Neural cell (in vitro differentiated cells): ENCODE data around the gene KRT222. TPM values are rescaled to one million over a fixed set of nuclear protein-coding genes. Genes with fewer than 3 reads are reported as not detected.

Experiments used
- H2AFZ ChIP-seq: fragments of 200-600, 300-800 bp; sonication (generic), shearing (Covaris generic); 2 replicates; pipeline ENCODE4 v1.6.0; 2014; ENCODE audit warnings: low read depth, mild to moderate bottlenecking, antibody characterized with exemption, low read length, moderate library complexity
- H3F3A ChIP-seq: fragments of 200-600 bp; shearing (Covaris generic); 2 replicates; pipeline ENCODE4 v1.6.1; 2016; ENCODE audit warnings: mild to moderate bottlenecking, moderate library complexity, mixed read lengths, antibody characterized with exemption, low read length; ENCODE audit not compliant: insufficient read depth, poor library complexity, severe bottlenecking
- H3K27ac ChIP-seq: fragments of 200-600, 300-800 bp; sonication (generic), shearing (Covaris generic); 2 replicates; pipeline ENCODE4 v1.5.1; 2014; ENCODE audit warnings: mild to moderate bottlenecking, low read length, moderate library complexity
- H3K27me3 ChIP-seq: fragments of 300-800, 200-600 bp; sonication (generic), shearing (Covaris generic); 2 replicates; pipeline ENCODE4 v1.6.0; 2014; ENCODE audit warnings: mild to moderate bottlenecking, low read depth, low read length, moderate library complexity; ENCODE audit not compliant: insufficient read depth
- H3K36me3 ChIP-seq: fragments of 300-800, 200-600 bp; sonication (generic), shearing (Covaris generic); 2 replicates; pipeline ENCODE4 v1.5.1; 2014; ENCODE audit warnings: mild to moderate bottlenecking, antibody characterized with exemption, low read length, moderate library complexity; ENCODE audit not compliant: insufficient read depth
- H3K4me2 ChIP-seq: fragments of 300-800, 200-600 bp; sonication (generic), shearing (Covaris generic); 2 replicates; pipeline ENCODE4 v1.6.0; 2014; ENCODE audit warnings: mild to moderate bottlenecking, low read length
- H3K4me3 ChIP-seq: fragments of 300-800, 200-600 bp; sonication (generic), shearing (Covaris generic); 2 replicates; pipeline ENCODE4 v1.5.1; 2014; ENCODE audit warnings: mild to moderate bottlenecking, low read length, moderate library complexity
- H3K79me2 ChIP-seq: fragments of 200-600 bp; shearing (Covaris generic); replicated peaks from 2 replicates; pipeline ENCODE4 v1.6.0; 2014; ENCODE audit warnings: mild to moderate bottlenecking, low read length, moderate library complexity; ENCODE audit not compliant: insufficient read depth
- H3K9ac ChIP-seq: fragments of 300-800, 200-600 bp; sonication (generic), shearing (Covaris generic); 2 replicates; pipeline ENCODE4 v1.6.1; 2016; ENCODE audit warnings: mild to moderate bottlenecking, low read length, mixed read lengths
- H3K9me2 ChIP-seq: fragments of 200-600 bp; shearing (Covaris generic); 2 replicates; pipeline ENCODE4 v1.6.1; 2016; ENCODE audit warnings: mild to moderate bottlenecking, low read length, mixed read lengths; ENCODE audit not compliant: insufficient read depth
- H3K9me3 ChIP-seq: fragments of 200-600, 300-800 bp; sonication (generic), shearing (Covaris generic); 2 replicates; pipeline ENCODE4 v1.6.1; 2016; ENCODE audit warnings: mild to moderate bottlenecking, mixed run types, low read length, moderate library complexity, mixed read lengths
- H4K20me1 ChIP-seq: fragments of 200-600 bp; shearing (Covaris generic); 2 replicates; pipeline ENCODE4 v1.6.1; 2016; ENCODE audit warnings: mild to moderate bottlenecking, mixed run types; ENCODE audit not compliant: insufficient read depth
- EP300 ChIP-seq: fragments of 450-650 bp; conservative IDR thresholded peaks from 2 replicates; pipeline ENCODE4 v1.6.1; 2014; ENCODE audit warnings: antibody characterized with exemption, mild to moderate bottlenecking, moderate library complexity; ENCODE audit not compliant: poor library complexity, severe bottlenecking
- EZH2 ChIP-seq: fragments of 200-600, 300-800 bp; shearing (Covaris generic), sonication (generic); IDR thresholded peaks from 2 replicates; pipeline ENCODE4 v1.6.1; 2014; ENCODE audit warnings: antibody characterized with exemption, low read length, borderline replicate concordance, mild to moderate bottlenecking; ENCODE audit not compliant: insufficient read depth, poor library complexity, severe bottlenecking
- MXI1 ChIP-seq: fragments of 450-650 bp; conservative IDR thresholded peaks from 2 replicates; pipeline ENCODE4 v1.6.1; 2014; ENCODE audit warnings: antibody characterized with exemption, mild to moderate bottlenecking; ENCODE audit not compliant: poor library complexity, severe bottlenecking
- POLR2AphosphoS5 ChIP-seq: IDR thresholded peaks from 2 replicates; pipeline ENCODE4 v1.6.1; 2012
- RAD21 ChIP-seq: fragments of 450-650 bp; conservative IDR thresholded peaks from 2 replicates; pipeline ENCODE4 v1.6.1; 2014; ENCODE audit warnings: antibody characterized with exemption, mild to moderate bottlenecking, moderate library complexity
- SMC3 ChIP-seq: fragments of 450-650 bp; conservative IDR thresholded peaks from 2 replicates; pipeline ENCODE4 v1.6.1; 2014; ENCODE audit warnings: antibody characterized with exemption, mild to moderate bottlenecking, moderate library complexity; ENCODE audit not compliant: poor library complexity
- TAF1 ChIP-seq: IDR thresholded peaks from 2 replicates; pipeline ENCODE4 v1.6.1; 2012; ENCODE audit warnings: low read depth
- polyA plus RNA-seq: library from polyadenylated mRNA; depleted of rRNA; stranded (reverse); fragments of >200 nt; gene quantifications from 2 replicates; pipeline ENCODE4 v1.2.3, GENCODE V29; 2014
- TF ChIP-seq, protein P1 (sequence below): fragments of 450-650 bp; IDR thresholded peaks from 2 replicates; pipeline ENCODE4 v1.5.1; 2014; ENCODE audit warnings: antibody characterized with exemption, mild to moderate bottlenecking, moderate library complexity; ENCODE audit not compliant: poor library complexity, severe bottlenecking
- TF ChIP-seq, protein P2 (sequence below): IDR thresholded peaks from 2 replicates; pipeline ENCODE4 v1.6.1; 2012; ENCODE audit warnings: borderline replicate concordance

The KRT222 gene
- polyA plus RNA-seq, 1 donor from 2014 or later = 15.1 TPM

DNA sequence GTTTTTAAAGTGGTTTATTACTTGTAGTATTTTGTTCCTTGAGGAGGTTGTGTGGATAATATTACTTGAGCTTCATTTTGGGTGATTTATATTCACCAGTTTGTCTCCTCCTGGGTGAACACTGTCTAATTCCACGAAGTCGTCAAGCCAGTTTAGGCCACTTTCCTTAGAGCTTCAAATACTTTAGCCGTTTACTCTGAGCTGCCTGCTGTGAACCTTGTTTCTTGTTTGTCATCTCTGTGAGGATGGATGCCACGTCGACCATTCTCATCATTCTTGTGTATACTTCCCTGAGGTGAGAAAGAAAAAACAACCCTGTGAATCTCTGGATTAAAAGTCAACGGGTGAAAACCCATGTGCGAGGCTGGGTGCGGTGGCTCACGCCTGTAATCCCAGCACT, 29.6 kb upstream of the KRT222 start:
- Histone ChIP-seq H3K27ac (no peak overlapping the region), H3K79me2 (no peaks in the 10 kb centered on the region), H3K9ac (no peak overlapping the region), H3K9me3 (no peaks in the 10 kb centered on the region), H3K4me2 (no peak overlapping the region), H3F3A (no peaks in the 10 kb centered on the region), H3K9me2 (no peaks in the 10 kb centered on the region), H3K27me3 (no peaks in the 10 kb centered on the region), H3K4me3 (no peak overlapping the region), H3K36me3 (no peaks in the 10 kb centered on the region), H4K20me1 (no peaks in the 10 kb centered on the region), H2AFZ (no peak overlapping the region)
- no peak for TF ChIP-seq MXI1
- TF ChIP-seq EZH2 = no peak
- no peak for TF ChIP-seq TAF1

DNA sequence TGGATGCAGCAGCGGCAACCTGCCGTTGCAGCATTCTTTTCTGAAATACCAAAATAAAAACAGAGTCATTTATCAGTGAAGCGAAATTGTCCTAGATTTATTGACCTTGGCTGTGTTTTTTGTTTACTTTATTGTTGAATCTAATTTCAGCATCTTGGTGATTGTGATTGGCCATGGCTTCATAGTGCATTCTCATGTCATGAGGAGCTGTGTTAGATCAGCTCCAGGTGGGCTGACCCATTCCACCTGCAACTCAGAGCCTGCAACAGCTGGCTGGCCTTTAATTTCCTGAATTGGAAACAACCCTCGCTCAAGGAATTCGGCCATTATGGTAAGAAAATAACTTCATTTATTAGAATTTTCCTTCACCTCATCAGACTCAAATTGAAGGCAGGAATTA, 22.1 kb upstream of the KRT222 start:
- no peaks in the 10 kb centered on the region for H3F3A ChIP-seq
- no peak overlapping the region for H2AFZ ChIP-seq
- no peak overlapping the region for H3K27ac ChIP-seq
- H3K79me2 ChIP-seq = no peaks in the 10 kb centered on the region
- no peaks in the 10 kb centered on the region for H4K20me1 ChIP-seq
- TF ChIP-seq EZH2 (no peak), RAD21 (no peak), TAF1 (no peak), SMC3 (no peak), EP300 (no peak), POLR2AphosphoS5 (no peak), MXI1 (no peak)
- TF ChIP-seq, protein P1, sequence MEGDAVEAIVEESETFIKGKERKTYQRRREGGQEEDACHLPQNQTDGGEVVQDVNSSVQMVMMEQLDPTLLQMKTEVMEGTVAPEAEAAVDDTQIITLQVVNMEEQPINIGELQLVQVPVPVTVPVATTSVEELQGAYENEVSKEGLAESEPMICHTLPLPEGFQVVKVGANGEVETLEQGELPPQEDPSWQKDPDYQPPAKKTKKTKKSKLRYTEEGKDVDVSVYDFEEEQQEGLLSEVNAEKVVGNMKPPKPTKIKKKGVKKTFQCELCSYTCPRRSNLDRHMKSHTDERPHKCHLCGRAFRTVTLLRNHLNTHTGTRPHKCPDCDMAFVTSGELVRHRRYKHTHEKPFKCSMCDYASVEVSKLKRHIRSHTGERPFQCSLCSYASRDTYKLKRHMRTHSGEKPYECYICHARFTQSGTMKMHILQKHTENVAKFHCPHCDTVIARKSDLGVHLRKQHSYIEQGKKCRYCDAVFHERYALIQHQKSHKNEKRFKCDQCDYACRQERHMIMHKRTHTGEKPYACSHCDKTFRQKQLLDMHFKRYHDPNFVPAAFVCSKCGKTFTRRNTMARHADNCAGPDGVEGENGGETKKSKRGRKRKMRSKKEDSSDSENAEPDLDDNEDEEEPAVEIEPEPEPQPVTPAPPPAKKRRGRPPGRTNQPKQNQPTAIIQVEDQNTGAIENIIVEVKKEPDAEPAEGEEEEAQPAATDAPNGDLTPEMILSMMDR = no peak
- TF ChIP-seq, protein P2, sequence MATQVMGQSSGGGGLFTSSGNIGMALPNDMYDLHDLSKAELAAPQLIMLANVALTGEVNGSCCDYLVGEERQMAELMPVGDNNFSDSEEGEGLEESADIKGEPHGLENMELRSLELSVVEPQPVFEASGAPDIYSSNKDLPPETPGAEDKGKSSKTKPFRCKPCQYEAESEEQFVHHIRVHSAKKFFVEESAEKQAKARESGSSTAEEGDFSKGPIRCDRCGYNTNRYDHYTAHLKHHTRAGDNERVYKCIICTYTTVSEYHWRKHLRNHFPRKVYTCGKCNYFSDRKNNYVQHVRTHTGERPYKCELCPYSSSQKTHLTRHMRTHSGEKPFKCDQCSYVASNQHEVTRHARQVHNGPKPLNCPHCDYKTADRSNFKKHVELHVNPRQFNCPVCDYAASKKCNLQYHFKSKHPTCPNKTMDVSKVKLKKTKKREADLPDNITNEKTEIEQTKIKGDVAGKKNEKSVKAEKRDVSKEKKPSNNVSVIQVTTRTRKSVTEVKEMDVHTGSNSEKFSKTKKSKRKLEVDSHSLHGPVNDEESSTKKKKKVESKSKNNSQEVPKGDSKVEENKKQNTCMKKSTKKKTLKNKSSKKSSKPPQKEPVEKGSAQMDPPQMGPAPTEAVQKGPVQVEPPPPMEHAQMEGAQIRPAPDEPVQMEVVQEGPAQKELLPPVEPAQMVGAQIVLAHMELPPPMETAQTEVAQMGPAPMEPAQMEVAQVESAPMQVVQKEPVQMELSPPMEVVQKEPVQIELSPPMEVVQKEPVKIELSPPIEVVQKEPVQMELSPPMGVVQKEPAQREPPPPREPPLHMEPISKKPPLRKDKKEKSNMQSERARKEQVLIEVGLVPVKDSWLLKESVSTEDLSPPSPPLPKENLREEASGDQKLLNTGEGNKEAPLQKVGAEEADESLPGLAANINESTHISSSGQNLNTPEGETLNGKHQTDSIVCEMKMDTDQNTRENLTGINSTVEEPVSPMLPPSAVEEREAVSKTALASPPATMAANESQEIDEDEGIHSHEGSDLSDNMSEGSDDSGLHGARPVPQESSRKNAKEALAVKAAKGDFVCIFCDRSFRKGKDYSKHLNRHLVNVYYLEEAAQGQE = no peak
- no peaks in the 10 kb centered on the region for H3K36me3 ChIP-seq
- H3K9ac ChIP-seq = no peak overlapping the region
- H3K9me2 ChIP-seq = no peaks in the 10 kb centered on the region
- H3K4me2 ChIP-seq = no peak overlapping the region
- H3K9me3 ChIP-seq = no peaks in the 10 kb centered on the region
- H3K4me3 ChIP-seq = no peak overlapping the region
- no peaks in the 10 kb centered on the region for H3K27me3 ChIP-seq

DNA sequence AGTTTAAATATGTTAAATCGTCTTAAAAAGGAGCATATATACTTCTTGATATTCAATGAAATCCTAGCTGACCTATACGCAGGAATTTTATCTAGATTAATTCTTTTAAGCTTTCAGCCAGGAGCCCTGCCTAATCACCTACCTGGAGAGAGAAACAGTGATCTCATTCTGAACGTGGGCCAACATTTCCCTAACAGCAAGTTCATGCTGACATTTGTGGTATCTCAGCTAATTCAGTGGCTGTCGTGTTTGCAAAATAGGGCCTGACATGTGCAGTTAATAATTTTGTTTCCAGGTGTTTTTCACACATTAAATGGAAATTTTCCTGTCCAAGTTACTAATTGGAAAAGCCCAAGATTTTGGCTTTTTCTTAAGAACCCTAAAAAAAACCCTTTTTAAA, 21.2 kb upstream of the KRT222 start:
- H3K79me2 ChIP-seq = no peaks in the 10 kb centered on the region
- H3K9me3 ChIP-seq = no peaks in the 10 kb centered on the region
- H3K4me3 ChIP-seq = no peak overlapping the region
- TF ChIP-seq, protein P2 = no peak
- no peak for TF ChIP-seq SMC3
- no peak for TF ChIP-seq MXI1
- TF ChIP-seq RAD21 = no peak
- no peak for TF ChIP-seq EP300
- TF ChIP-seq, protein P1 = no peak
- no peak for TF ChIP-seq POLR2AphosphoS5
- no peak for TF ChIP-seq TAF1
- no peak for TF ChIP-seq EZH2
- H3K4me2 ChIP-seq = no peak overlapping the region
- no peak overlapping the region for H3K27ac ChIP-seq
- H3K9ac ChIP-seq = no peak overlapping the region
- no peaks in the 10 kb centered on the region for H3K36me3 ChIP-seq
- no peaks in the 10 kb centered on the region for H3K27me3 ChIP-seq
- no peaks in the 10 kb centered on the region for H3F3A ChIP-seq
- no peak overlapping the region for H2AFZ ChIP-seq
- H4K20me1 ChIP-seq = no peaks in the 10 kb centered on the region
- no peaks in the 10 kb centered on the region for H3K9me2 ChIP-seq
